HG03095 (cell line): ENCODE data around the gene CCNK.

Experiments
- ATAC-seq: cut with Tn5 transposase; IDR thresholded peaks from one replicate; pipeline ENCODE4 v1.9.1; 2021; ENCODE audit warnings: moderate library complexity; ENCODE audit not compliant: unreplicated experiment

The CCNK gene

GRCh38 chr14:99549684-99550083, 68.5 kb downstream of the CCNK start:
- ATAC-seq: no peak

GRCh38 chr14:99550387-99550992, 69.3 kb downstream of the CCNK start:
- no peak for ATAC-seq

DNA sequence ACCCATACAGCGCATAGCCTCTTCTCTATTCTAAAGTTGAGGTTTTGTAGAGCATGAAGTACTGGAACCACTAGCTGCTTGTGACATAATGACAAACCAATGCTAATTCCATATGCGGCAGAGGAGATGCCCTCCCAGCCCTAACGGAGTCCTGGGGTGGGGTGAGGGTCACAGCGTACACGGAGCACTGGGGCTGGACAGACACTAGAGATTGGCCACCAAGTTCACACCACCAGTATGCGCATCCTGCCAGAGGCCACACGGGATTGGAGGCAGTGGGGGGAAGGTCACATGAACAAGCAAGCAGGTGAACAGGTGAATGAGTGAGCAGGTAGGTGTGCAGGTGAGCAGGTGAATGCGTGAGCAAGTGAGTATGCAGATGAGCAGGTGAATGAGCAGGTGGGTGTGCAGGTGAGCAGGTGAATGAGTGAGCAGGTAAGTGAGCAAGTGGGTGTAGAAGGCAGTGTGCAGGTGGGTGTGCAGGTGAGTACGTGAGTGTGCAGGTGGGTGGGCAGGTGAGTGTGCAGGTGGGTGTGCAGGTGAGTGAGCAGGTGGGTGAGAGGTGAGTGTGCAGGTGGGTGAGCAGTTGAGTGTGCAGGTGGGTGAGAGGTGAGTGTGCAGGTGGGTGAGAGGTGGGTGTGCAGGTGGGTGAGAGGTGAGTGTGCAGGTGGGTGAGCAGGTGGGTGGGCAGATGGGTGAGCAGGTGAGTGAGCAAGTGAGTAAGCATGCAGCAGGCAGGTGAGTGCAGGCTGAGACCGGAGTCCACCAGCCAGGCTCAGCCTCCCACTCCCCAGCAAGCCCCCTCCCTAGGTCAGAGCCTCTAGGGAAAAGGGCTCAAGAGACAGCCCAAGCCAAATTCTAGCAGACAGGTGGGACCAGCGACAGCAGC, 70.1 kb downstream of the CCNK start:
- ATAC-seq: no peak

DNA sequence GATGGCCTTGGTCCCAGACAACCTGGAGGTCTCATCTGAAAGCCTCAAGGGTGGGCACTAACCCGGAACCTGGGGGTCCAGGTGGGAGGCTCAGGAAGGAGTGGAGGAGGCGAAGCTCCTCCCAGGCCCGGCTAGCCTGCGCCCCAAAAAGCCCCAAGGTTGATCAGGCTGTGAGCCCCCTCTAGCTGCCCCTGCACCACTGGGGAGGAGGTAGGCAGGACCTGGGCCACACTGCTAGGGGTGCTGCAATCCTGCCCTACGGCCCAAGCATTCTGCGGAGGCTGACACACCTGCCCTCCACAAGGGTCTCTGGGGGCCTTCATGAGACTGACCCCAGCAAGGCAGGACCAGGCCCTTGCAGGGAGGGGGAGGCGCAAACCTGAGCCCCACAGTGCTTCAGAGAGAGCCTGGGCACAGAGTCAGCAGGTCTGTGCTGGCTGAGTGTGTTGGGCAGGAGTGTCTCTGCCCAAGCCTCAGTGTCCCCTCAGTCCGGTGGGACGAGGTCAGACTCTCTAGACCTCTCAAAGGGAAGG, 70.9 kb downstream of the CCNK start:
- ATAC-seq: no peak

- no peak for ATAC-seq
Observed at GRCh38 chr14:99552572-99553216, 71.5 kb downstream of the CCNK start.

GRCh38 chr14:99554184-99554583, 73.0 kb downstream of the CCNK start:
- no peak for ATAC-seq

GRCh38 chr14:99554757-99555531, 73.7 kb downstream of the CCNK start:
- no peak for ATAC-seq

- ATAC-seq: no peak
Observed at GRCh38 chr14:99556134-99556791, 75.1 kb downstream of the CCNK start.

DNA sequence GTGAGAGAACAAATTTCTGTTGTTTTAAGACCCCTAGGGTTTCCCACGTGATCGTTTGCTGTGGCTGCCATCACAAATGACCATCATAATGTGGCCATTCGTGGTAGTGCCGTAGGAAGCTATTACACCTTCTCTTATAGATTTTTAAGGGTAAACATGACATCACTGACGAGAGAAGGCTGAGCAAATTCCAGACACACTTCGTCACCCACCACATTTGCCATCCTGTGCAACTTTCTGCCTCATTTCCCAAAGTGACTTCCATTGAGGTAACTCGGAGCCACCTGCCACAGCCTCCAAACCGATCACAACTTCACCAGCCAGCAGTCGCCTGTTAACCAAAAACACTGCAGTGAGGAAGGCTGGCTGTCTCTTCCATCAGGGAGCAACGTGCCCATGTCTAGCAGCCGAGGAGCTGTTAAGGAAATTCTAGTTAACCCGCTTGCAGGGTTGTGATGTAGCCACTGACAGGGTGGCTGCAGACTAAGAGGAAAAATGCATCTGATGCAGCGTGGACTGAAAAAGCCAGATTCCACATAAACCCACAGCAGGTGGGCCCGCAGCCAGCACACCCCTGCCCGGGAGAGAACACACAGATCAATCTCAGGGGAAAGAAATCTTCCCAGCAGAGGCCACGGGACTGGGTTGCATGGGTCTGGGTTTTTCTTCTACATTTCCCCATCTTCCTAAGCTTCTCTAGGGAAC, 78.2 kb downstream of the CCNK start:
- ATAC-seq: no peak

DNA sequence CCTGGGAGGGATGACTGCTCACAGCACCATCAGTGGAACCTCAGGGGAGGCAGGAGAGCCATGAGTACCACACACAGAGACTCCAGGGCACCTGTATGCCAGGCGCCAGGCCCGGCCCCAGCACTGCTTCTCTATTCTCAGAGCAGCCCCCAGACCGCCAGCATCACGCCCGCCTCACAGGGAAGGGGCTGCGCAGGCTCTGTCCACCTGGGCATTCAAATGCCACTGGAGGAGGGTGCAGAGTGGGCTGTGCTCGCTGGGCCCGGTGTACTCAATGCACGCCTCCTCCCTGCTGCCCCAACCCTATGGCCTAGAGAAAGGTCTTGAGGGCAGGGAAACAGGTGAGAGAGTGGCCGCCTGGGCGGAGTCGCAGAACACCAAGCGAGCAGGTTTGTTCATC, 79.2 kb downstream of the CCNK start:
- no peak for ATAC-seq

DNA sequence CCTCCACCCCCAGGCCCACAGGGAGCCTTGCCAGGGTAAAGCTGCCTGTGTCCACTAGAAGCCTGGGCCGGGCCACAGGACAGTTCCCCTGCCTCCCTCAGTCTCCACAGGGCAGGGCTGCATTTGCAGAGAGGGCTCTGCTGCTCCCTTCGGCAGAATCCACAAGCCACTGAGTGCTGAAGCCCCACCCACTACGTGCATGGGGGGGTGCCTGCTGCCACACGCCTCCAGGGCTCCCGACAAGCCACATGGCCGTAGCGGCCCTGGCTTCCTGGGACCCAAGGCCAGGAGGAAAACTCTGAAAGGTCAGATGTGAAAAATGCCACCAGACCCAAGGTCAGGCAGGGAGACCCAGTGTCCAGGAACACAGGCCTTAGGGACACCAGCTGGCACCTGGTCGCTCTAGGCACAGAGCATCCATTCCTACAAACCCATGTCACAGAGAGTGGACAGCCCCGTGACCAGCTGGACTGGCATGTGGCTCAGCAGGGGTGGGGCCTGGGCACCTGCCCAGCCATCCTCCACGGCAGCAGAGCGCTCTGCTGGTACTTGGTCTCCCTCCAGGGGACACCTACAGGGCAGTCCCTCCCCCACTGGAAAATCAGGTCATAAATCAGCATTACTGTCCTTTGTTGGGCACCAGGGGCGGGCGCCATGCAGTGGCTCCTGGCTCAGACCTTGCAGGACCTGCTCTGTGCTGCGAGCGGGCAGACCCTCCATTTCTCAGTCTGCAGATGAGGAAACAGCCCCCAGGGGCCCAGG, 79.9 kb downstream of the CCNK start:
- no peak for ATAC-seq

DNA sequence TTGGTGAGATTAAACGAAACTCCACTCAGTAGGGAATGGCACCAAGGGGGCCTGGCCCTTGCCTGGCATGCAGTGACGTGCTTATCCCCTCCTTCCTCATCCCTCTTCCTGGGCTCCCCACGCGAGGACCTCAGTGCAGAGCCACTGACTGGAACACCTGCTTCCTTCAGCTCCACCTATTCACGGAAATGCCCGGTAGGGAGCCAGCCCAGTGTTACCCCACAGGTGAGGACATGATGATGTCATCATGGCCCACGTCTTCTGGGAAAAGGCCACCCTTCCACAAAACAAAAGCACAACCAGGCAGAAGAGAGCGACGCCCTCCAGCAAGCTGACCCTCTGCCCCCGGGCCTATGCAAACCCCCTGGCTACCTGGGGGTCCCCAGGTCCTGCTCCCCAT, 80.7 kb downstream of the CCNK start:
- no peak for ATAC-seq
